HepG2 (cell line): ENCODE data around the gene MST1. TPM values are rescaled to one million over a fixed set of nuclear protein-coding genes. Genes with fewer than 3 reads are reported as not detected.

Experiments used
- ATF5 ChIP-seq: sonication (generic); formaldehyde crosslinking; IDR thresholded peaks from 2 replicates; pipeline ENCODE4 v1.4.0; 2020; ENCODE audit warnings: mild to moderate bottlenecking, low read depth, missing genetic modification reagents
- CENPX ChIP-seq: sonication (generic); formaldehyde crosslinking; IDR thresholded peaks from 2 replicates; pipeline ENCODE4 v1.9.0; 2021; ENCODE audit warnings: mild to moderate bottlenecking, missing genetic modification reagents, moderate library complexity
- DNMT1 ChIP-seq: sonication (generic); formaldehyde crosslinking; IDR thresholded peaks from 2 replicates; pipeline ENCODE4 v1.5.1; 2020; ENCODE audit warnings: mild to moderate bottlenecking, missing genetic modification reagents
- FOXP1 ChIP-seq, 2 experiments: fragments of 450-650 bp in 1 of 2; IDR thresholded peaks; 2 replicates each; pipeline ENCODE4 v1.6.1; 2017 to 2018; ENCODE audit warnings: antibody characterized with exemption in 1 of 2
- GATAD1 ChIP-seq: IDR thresholded peaks from 2 replicates; pipeline ENCODE4 v1.6.1; 2016; ENCODE audit warnings: missing genetic modification reagents, missing compliant biosample characterization
- HNF4A ChIP-seq: sonication (generic); formaldehyde crosslinking; IDR thresholded peaks from 2 replicates; pipeline ENCODE4 v1.4.0; 2020; ENCODE audit warnings: missing genetic modification reagents
- KAT7 ChIP-seq: IDR thresholded peaks from 2 replicates; pipeline ENCODE4 v1.6.1; 2018; ENCODE audit warnings: borderline replicate concordance, missing compliant biosample characterization
- KDM3A ChIP-seq: IDR thresholded peaks from 2 replicates; pipeline ENCODE4 v1.6.1; 2018; ENCODE audit warnings: low read depth, missing compliant biosample characterization
- KDM4B ChIP-seq: sonication (generic); formaldehyde crosslinking; IDR thresholded peaks from 2 replicates; pipeline ENCODE4 v1.4.0; 2020; ENCODE audit warnings: missing genetic modification reagents
- MLLT10 ChIP-seq: sonication (generic); formaldehyde crosslinking; IDR thresholded peaks from 2 replicates; pipeline ENCODE4 v1.4.0; 2020; ENCODE audit warnings: missing genetic modification reagents
- MYNN ChIP-seq: sonication (generic); formaldehyde crosslinking; IDR thresholded peaks from 2 replicates; pipeline ENCODE4 v1.4.0; 2020; ENCODE audit warnings: mild to moderate bottlenecking, low read depth, missing genetic modification reagents
- PTBP1 ChIP-seq: fragments of 200-400 bp; formaldehyde crosslinking; IDR thresholded peaks from 2 replicates; pipeline ENCODE4 v1.6.1; 2018; ENCODE audit warnings: low read length, low read depth; ENCODE audit not compliant: poor library complexity, severe bottlenecking
- SMAD1 ChIP-seq: sonication (generic); formaldehyde crosslinking; IDR thresholded peaks from 2 replicates; pipeline ENCODE4 v1.4.0; 2020; ENCODE audit warnings: missing genetic modification reagents, low read depth, mild to moderate bottlenecking, borderline replicate concordance
- STAG1 ChIP-seq: sonication (generic); formaldehyde crosslinking; IDR thresholded peaks from 2 replicates; pipeline ENCODE4 v1.4.0; 2020; ENCODE audit warnings: missing genetic modification reagents
- TCF12 ChIP-seq, 2 experiments: fragments of 450-650 bp in 1 of 2; sonication (generic) in 1 of 2; formaldehyde crosslinking in 1 of 2; IDR thresholded peaks; 2 replicates each; pipeline versions ENCODE4 v1.6.1 to v1.8.0; 2017 to 2022; ENCODE audit warnings: antibody characterized with exemption in 1 of 2, mild to moderate bottlenecking in 1 of 2, missing genetic modification reagents in 1 of 2, moderate library complexity in 1 of 2
- XRCC5 ChIP-seq: fragments of 200-400 bp; formaldehyde crosslinking; optimal IDR thresholded peaks from 2 replicates; pipeline ENCODE3; 2017; ENCODE audit warnings: mild to moderate bottlenecking, low read length
- ZNF225 ChIP-seq: sonication (generic); formaldehyde crosslinking; IDR thresholded peaks from 2 replicates; pipeline ENCODE4 v1.4.0; 2020; ENCODE audit warnings: mild to moderate bottlenecking, missing genetic modification reagents
- ZNF3 ChIP-seq: IDR thresholded peaks from 2 replicates; pipeline ENCODE4 v1.7.0; 2017; ENCODE audit warnings: inconsistent platforms
- ZNF552 ChIP-seq: sonication (generic); formaldehyde crosslinking; IDR thresholded peaks from 2 replicates; pipeline ENCODE4 v1.9.0; 2022; ENCODE audit warnings: missing genetic modification reagents, mild to moderate bottlenecking, borderline replicate concordance
- polyA plus RNA-seq, 8 experiments: library from polyadenylated mRNA; depleted of rRNA in 3 of 8; stranded (reverse) in 7 of 8; unstranded in 1 of 8; fragments of >200 nt; fragmentation: Illumina TruSeq in 4 of 8; extraction: Trizol in 4 of 8; gene quantifications; 2 replicates each; pipeline versions ENCODE4 v1.2.1 to v1.2.3, GENCODE V29; 2011 to 2016; ENCODE audit warnings: low read depth in 4 of 8, missing spikeins in 1 of 8, mixed read lengths in 1 of 8; ENCODE audit not compliant: insufficient read depth in 1 of 8
- total RNA-seq, 5 experiments: library from RNA; depleted of rRNA; stranded (reverse); fragments of >200 nt; fragmentation: Illumina TruSeq; extraction: Trizol; gene quantifications; 2 replicates each; pipeline ENCODE4 v1.2.3, GENCODE V29; 2016; ENCODE audit warnings: low read depth in 1 of 5
- TF ChIP-seq, protein P1 (sequence below): sonication (generic); formaldehyde crosslinking; IDR thresholded peaks from 2 replicates; pipeline ENCODE4 v1.5.1; 2020; ENCODE audit warnings: mild to moderate bottlenecking, missing genetic modification reagents, borderline replicate concordance
- TF ChIP-seq, protein P2 (sequence below): sonication (generic); formaldehyde crosslinking; IDR thresholded peaks from 2 replicates; pipeline ENCODE4 v1.9.0; 2021; ENCODE audit warnings: missing genetic modification reagents, mild to moderate bottlenecking, borderline replicate concordance

MST1 gene
- total and polyA plus RNA-seq, 2 of the 13 experiments (the other 11 are each of a cell fraction or from before 2014, with no cell fraction given) = 189 to 452 TPM

DNA sequence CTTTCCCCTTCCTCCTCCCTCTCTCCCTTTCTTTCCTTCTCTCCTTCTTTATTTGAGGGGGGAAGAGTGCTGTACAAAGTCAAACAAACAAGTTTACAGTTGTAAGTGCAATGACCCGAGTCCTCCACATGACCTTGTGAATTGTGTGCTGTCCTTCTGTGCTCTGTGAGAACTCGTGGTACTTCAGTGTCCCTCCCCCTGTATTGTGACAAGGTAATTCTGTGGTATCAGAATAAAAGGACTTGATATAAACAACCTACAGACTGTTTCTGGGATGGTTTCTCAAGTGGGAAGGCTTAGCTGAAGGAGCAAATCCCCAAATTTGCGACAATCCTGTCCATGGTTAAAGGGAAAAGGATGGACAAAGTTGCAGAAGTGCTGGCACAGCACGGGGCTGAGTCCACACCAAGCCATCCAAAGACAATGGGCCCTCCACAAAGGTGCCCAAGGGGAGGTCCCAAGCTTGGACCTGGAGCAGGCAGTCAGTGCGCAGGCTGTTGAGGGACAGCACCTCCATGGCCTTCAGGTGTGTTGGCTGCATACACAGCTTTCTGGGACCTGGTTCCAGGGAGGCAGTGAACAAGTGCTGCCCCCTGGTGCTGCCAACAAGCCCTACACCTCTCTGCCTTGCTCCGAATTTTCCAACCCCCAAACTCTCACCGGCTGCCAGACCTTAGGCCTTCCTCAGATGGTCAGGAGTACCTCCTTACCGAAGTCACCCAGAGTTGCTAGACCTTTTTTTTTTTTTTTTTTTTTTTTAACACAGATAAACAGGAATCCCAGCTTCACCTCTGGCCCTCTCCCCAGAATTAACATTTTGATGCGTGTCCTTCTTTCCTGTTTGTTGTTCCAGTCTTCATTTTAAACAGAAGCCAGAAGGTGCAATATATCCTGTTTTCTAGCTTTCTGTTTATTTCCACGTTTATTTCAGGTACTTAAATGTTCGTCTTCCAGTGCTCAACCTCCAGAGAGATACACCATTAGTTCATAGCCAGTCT is 17.7 kb downstream of the MST1 start (continued):
- no peak for TF ChIP-seq GATAD1 (CRISPR knock-in tag)
- TF ChIP-seq ZNF3 (CRISPR knock-in tag) = no peak
- no peak; the same call in 1 of the 2 replicates for TF ChIP-seq DNMT1 (CRISPR knock-in tag)
- TF ChIP-seq STAG1 (CRISPR knock-in tag) = peak; percentile 96
- no peak for TF ChIP-seq SMAD1
- TF ChIP-seq TCF12 (IDR thresholded peaks at IDR 0.05) = no peak
- TF ChIP-seq TCF12 (CRISPR knock-in tag; IDR thresholded peaks at IDR 0.05) = no peak
- TF ChIP-seq MLLT10 (CRISPR knock-in tag) = no peak
- no peak for TF ChIP-seq ZNF552 (CRISPR knock-in tag)
- no peak for TF ChIP-seq CENPX (CRISPR knock-in tag)
- TF ChIP-seq XRCC5 = peak; percentile 39
- peak; percentile 74 for TF ChIP-seq HNF4A (CRISPR knock-in tag)
- no peak for TF ChIP-seq ATF5 (CRISPR knock-in tag)
- TF ChIP-seq KAT7 (CRISPR knock-in tag) = no peak; the same call in 1 of the 2 replicates
- no peak for TF ChIP-seq PTBP1
- TF ChIP-seq KDM3A = no peak
- TF ChIP-seq KDM4B (CRISPR knock-in tag) = no peak
- TF ChIP-seq ZNF225 (CRISPR knock-in tag) = no peak
- TF ChIP-seq FOXP1 (IDR thresholded peaks at IDR 0.05) = no peak
- TF ChIP-seq FOXP1 (CRISPR knock-in tag; IDR thresholded peaks at IDR 0.05) = peak; percentile 90
- no peak for TF ChIP-seq MYNN (CRISPR knock-in tag)
- TF ChIP-seq, protein P1, sequence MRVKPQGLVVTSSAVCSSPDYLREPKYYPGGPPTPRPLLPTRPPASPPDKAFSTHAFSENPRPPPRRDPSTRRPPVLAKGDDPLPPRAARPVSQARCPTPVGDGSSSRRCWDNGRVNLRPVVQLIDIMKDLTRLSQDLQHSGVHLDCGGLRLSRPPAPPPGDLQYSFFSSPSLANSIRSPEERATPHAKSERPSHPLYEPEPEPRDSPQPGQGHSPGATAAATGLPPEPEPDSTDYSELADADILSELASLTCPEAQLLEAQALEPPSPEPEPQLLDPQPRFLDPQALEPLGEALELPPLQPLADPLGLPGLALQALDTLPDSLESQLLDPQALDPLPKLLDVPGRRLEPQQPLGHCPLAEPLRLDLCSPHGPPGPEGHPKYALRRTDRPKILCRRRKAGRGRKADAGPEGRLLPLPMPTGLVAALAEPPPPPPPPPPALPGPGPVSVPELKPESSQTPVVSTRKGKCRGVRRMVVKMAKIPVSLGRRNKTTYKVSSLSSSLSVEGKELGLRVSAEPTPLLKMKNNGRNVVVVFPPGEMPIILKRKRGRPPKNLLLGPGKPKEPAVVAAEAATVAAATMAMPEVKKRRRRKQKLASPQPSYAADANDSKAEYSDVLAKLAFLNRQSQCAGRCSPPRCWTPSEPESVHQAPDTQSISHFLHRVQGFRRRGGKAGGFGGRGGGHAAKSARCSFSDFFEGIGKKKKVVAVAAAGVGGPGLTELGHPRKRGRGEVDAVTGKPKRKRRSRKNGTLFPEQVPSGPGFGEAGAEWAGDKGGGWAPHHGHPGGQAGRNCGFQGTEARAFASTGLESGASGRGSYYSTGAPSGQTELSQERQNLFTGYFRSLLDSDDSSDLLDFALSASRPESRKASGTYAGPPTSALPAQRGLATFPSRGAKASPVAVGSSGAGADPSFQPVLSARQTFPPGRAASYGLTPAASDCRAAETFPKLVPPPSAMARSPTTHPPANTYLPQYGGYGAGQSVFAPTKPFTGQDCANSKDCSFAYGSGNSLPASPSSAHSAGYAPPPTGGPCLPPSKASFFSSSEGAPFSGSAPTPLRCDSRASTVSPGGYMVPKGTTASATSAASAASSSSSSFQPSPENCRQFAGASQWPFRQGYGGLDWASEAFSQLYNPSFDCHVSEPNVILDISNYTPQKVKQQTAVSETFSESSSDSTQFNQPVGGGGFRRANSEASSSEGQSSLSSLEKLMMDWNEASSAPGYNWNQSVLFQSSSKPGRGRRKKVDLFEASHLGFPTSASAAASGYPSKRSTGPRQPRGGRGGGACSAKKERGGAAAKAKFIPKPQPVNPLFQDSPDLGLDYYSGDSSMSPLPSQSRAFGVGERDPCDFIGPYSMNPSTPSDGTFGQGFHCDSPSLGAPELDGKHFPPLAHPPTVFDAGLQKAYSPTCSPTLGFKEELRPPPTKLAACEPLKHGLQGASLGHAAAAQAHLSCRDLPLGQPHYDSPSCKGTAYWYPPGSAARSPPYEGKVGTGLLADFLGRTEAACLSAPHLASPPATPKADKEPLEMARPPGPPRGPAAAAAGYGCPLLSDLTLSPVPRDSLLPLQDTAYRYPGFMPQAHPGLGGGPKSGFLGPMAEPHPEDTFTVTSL (CRISPR knock-in tag) = no peak
- TF ChIP-seq, protein P2, sequence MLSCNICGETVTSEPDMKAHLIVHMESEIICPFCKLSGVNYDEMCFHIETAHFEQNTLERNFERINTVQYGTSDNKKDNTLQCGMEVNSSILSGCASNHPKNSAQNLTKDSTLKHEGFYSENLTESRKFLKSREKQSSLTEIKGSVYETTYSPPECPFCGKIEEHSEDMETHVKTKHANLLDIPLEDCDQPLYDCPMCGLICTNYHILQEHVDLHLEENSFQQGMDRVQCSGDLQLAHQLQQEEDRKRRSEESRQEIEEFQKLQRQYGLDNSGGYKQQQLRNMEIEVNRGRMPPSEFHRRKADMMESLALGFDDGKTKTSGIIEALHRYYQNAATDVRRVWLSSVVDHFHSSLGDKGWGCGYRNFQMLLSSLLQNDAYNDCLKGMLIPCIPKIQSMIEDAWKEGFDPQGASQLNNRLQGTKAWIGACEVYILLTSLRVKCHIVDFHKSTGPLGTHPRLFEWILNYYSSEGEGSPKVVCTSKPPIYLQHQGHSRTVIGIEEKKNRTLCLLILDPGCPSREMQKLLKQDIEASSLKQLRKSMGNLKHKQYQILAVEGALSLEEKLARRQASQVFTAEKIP (CRISPR knock-in tag) = no peak
